IMR-90 (cell line): ENCODE data around the gene AFM.

Experiments used
- CTCF ChIP-seq: conservative IDR thresholded peaks from 2 replicates; pipeline ENCODE4 v1.5.1; 2012; ENCODE audit warnings: mild to moderate bottlenecking, low read depth, low read length, improper control_type of control experiment
- POLR2A ChIP-seq: IDR thresholded peaks from 2 replicates; pipeline ENCODE4 v1.6.1; 2012; ENCODE audit warnings: mild to moderate bottlenecking, low read depth, low read length
- RAD21 ChIP-seq: IDR thresholded peaks from 2 replicates; pipeline ENCODE4 v1.6.1; 2012; ENCODE audit warnings: low read length, improper control_type of control experiment

- TF ChIP-seq RAD21 (no peak), CTCF (no peak), POLR2A (no peak)
These were observed 44.1 kb downstream of the AFM start for GRCh38 chr4:73525611-73526010.
